Stomach (tissue), 9 donors: ENCODE results near the gene MATN1. TPM values are rescaled to one million over a fixed set of nuclear protein-coding genes. Genes with fewer than 3 reads are reported as not detected.
A peak's percentile ranks its signal among the peaks of the same experiment; 100 is the strongest.

Source experiments
- DNase-seq, 2 donors: peaks; one replicate each; pipeline versions ENCODE4 v3.0.0 to v3.0.0-alpha.2; 2013 to 2019
- H3K27ac ChIP-seq, 5 donors: fragments of 200-600 bp in 4 of 5; sonication (generic) in 4 of 5; one replicate each; pipeline ENCODE4 v1.5.1; 2013 to 2019; ENCODE audit warnings: mild to moderate bottlenecking in 1 of 5, moderate library complexity in 1 of 5
- H3K27me3 ChIP-seq, 3 donors: fragments of 200-600 bp; sonication (generic); one replicate each; pipeline ENCODE4 v1.5.1; 2017 to 2019; ENCODE audit warnings: mixed run types in 1 of 3
- H3K36me3 ChIP-seq, 4 donors: fragments of 200-600 bp; sonication (generic); 1 replicate in 3 of 4; 2 replicates in 1 of 4; pipeline ENCODE4 v1.5.1; 2016 to 2019
- H3K4me1 ChIP-seq, 4 donors: fragments of 200-600 bp; sonication (generic); one replicate each; pipeline ENCODE4 v1.5.1; 2016 to 2019
- H3K4me3 ChIP-seq, 4 donors: fragments of 200-600 bp; sonication (generic) in 3 of 4; one replicate each; pipeline ENCODE4 v1.5.1; 2016 to 2019; ENCODE audit warnings: mild to moderate bottlenecking in 1 of 4
- H3K9me3 ChIP-seq, 4 donors: fragments of 200-600 bp; sonication (generic); one replicate each; pipeline ENCODE4 v1.5.1; 2016 to 2019
- EP300 ChIP-seq: sonication (generic); formaldehyde crosslinking; IDR thresholded peaks from one replicate; pipeline ENCODE4 v1.6.1; 2017; ENCODE audit warnings: antibody characterized with exemption
- POLR2A ChIP-seq, 4 donors: fragments of 450-650 bp; IDR thresholded peaks; one replicate each; pipeline ENCODE4 v1.6.1; 2016; ENCODE audit warnings: antibody characterized with exemption in 4 of 4, control low read depth in 2 of 4, mild to moderate bottlenecking in 1 of 4, moderate library complexity in 1 of 4
- POLR2AphosphoS5 ChIP-seq, 3 donors: sonication (generic); formaldehyde crosslinking; IDR thresholded peaks; one replicate each; pipeline ENCODE4 v1.6.1; 2016; ENCODE audit warnings: antibody characterized with exemption in 3 of 3
- WGBS, 5 donors: extraction: QIAGEN DNeasy Blood & Tissue Kit in 3 of 5; methylation state at CpG; one replicate each; pipeline versions ENCODE4 v1.1.5 to v1.1.7; 2013 to 2018; 5-methylcytosine and 5-hydroxymethylcytosine counted together
- intact Hi-C: fragments of 100-400 bp; cut with DNase I; formaldehyde crosslinking; loops from one replicate; pipeline ENCODE4 v1.15.1; 2023; ENCODE audit warnings: low total_unique reads
- polyA plus RNA-seq, 3 donors: library from polyadenylated mRNA; stranded (reverse); fragments of 200-250 nt; gene quantifications; one replicate each; pipeline ENCODE4 v1.2.3, GENCODE V29; 2013
- total RNA-seq, 5 donors: library from RNA; depleted of rRNA; stranded (reverse); fragments of >200 nt; gene quantifications; one replicate each; pipeline versions ENCODE4 v1.1.0 to v1.2.3, GENCODE V29; 2014 to 2016
- TF ChIP-seq, protein P1 (sequence below), 7 experiments: fragments of 450-650 bp in 4 of 7; fragments of 200-600 bp in 3 of 7; sonication (generic) in 3 of 7; IDR thresholded peaks; one replicate each; pipeline ENCODE4 v1.5.1; 2016 to 2019; ENCODE audit warnings: antibody characterized with exemption in 7 of 7, control low read depth in 2 of 7, mild to moderate bottlenecking in 1 of 7
- donor health status: healthy with polysubstance abuse.
- donor health status: Bipolar disorder and iron deficiency.
- donor health status: healthy.

Gene MATN1
- total and polyA plus RNA-seq, 8 donors = 1.7 TPM; not detected in 7

DNA sequence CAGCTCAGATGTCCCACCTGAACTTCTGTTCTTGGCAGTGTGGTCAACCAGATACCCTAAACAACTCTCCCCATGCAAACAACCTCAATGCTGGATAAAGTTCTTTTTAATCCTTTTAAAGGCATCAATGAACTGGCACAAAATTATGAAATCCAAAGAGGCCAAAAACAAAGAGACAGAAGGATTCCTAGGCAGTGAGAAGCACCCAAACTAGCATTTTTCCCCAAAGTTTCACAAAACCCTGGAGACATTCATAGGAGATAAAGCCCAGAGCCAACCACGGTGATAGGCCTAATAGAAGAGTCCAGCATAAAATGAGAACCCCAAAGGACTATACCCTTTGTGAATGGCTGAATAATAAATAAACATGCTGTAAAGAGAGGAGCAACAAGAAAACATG is 50.7 kb downstream of the MATN1 start:
- TF ChIP-seq POLR2A (IDR thresholded peaks at IDR 0.05) = no peak
- TF ChIP-seq POLR2AphosphoS5 (IDR thresholded peaks at IDR 0.05) = no peak
- TF ChIP-seq, protein P1, sequence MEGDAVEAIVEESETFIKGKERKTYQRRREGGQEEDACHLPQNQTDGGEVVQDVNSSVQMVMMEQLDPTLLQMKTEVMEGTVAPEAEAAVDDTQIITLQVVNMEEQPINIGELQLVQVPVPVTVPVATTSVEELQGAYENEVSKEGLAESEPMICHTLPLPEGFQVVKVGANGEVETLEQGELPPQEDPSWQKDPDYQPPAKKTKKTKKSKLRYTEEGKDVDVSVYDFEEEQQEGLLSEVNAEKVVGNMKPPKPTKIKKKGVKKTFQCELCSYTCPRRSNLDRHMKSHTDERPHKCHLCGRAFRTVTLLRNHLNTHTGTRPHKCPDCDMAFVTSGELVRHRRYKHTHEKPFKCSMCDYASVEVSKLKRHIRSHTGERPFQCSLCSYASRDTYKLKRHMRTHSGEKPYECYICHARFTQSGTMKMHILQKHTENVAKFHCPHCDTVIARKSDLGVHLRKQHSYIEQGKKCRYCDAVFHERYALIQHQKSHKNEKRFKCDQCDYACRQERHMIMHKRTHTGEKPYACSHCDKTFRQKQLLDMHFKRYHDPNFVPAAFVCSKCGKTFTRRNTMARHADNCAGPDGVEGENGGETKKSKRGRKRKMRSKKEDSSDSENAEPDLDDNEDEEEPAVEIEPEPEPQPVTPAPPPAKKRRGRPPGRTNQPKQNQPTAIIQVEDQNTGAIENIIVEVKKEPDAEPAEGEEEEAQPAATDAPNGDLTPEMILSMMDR (IDR thresholded peaks at IDR 0.05) = no peak
- no peak for TF ChIP-seq EP300
- Histone ChIP-seq H3K27ac (no peak overlapping the region), H3K27me3 (peaks cover 0 to 21% (median 0%) of the 10 kb centered on the region in 3 donors), H3K4me3 (no peak overlapping the region), H3K9me3 (peaks cover 0 to 14% (median 9%) of the 10 kb centered on the region in 4 donors), H3K4me1 (no peaks in the 10 kb centered on the region), H3K36me3 (no peaks in the 10 kb centered on the region)
- 88 to 94% (median 93%) methylated on average over 1 of the region's 1 CpG for WGBS, 5 donors
- DNase-seq = no peak
- intact Hi-C loops = no loop called here

DNA sequence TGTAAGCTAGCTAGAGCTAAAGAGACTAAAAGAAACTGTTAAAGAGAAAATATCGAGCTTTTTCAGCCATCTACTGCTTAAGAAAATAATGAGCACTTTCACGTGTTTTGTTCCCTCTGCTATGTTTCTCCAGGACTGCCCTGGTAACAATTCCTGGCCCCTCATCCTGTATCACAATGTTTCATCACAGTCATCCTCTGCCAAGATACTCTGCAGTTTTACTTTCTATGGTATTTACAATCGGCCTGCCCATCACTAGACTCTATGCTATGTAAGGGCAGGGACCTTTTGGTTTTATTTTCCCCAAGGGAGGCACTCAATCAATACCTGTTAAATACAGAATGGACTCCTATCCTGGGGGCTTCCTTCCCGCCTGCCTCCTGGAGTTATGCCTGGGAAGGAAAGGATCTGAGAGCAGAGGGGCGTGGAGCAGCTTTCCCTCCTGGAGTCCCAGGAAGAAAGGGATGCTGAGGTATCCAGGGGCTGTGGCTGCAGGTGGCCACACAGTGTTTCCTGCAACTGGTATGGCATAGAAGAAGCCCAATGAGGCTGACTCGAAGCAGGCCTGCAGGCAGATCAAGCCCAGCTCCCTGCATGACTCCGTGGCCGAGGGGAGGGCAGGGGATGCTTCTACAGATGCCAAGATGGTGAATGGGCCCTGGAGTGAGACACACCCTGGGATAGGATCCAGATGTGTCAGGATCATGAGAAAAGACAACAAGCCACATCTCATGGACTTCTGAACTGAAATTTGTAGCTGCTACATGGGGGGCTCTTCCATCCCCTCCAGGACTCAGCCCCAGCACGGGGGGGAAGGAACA is 52.9 kb downstream of the MATN1 start:
- intact Hi-C loops = no loop called here
- Histone ChIP-seq H3K27me3 (peaks cover 0 to 21% (median 0%) of the 10 kb centered on the region in 3 donors), H3K36me3 (no peaks in the 10 kb centered on the region), H3K4me3 (no peak overlapping the region), H3K4me1 (no peaks in the 10 kb centered on the region), H3K9me3 (peaks cover 0 to 10% (median 4%) of the 10 kb centered on the region in 4 donors), H3K27ac (no peak overlapping the region)
- TF ChIP-seq POLR2A (IDR thresholded peaks at IDR 0.05) = no peak
- 59 to 65% (median 61%) methylated on average over 8 to 9 of the region's 9 CpGs for WGBS, 5 donors
- DNase-seq = no peak

DNA sequence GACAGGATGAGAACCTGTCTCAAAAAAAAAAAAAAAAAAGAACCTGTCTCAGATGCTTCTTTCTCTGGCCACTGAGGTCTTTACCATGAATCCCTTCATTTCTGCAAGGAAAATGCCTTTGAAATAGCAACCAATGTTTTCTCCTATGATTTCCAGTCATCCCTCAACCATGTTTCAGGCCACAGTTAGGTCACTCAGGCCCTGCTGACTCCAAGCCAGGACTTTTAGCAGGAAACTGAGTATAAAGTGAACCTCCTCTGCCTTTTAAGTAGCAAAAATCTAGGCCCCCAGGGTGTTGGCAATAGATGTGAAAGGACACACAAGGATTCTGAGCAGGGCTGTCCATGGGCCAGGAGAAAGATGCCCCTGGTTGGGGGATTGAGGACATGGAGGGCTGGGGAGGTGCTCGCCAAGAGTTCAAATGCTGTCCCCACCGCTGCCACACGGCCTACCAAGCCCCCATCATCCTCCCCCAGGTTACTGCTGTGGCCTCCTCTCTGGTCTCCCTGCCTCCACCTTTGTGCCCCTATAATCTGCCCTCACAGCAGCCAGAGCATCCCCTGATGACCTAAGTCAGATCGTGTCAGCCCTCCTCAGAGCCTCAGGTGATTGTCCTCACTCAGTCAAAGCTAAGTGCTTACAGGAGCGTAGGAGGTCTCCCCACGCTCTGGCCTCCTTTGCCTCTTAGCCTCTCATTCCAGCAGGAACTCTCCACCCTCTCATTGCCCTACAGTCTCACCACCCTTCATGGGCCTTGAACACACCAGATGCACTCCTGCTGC is 54.6 kb downstream of the MATN1 start:
- H3K27ac ChIP-seq = no peak overlapping the region
- H3K27me3 ChIP-seq = peaks cover 0 to 21% (median 0%) of the 10 kb centered on the region in 3 donors
- no peak for TF ChIP-seq EP300
- TF ChIP-seq, protein P1 (IDR thresholded peaks at IDR 0.05) = no peak
- TF ChIP-seq POLR2A (IDR thresholded peaks at IDR 0.05) = no peak
- no peak for TF ChIP-seq POLR2AphosphoS5 (IDR thresholded peaks at IDR 0.05)

DNA sequence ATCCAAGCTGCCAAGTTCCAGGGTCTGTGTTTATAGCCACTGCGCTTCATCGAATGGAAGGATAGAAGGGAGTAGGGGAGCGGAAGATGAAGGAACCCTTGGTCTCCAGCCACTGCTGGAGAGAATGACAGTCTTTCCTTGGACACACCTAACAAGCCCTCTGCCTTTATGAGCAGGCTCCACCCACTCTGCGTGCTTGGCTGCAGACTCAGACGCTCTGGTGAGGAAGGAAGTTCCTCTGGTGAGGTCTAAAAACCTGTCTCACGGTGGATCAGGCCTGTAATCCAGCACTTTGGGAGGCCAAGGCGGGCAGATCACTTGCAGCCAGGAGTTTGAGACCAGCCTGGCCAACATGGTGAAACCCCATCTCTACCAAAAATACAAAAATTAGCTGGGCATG is 55.4 kb downstream of the MATN1 start:
- TF ChIP-seq, protein P1 (IDR thresholded peaks at IDR 0.05) = no peak
- TF ChIP-seq EP300 (no peak), POLR2A (IDR thresholded peaks at IDR 0.05) (no peak), POLR2AphosphoS5 (IDR thresholded peaks at IDR 0.05) (no peak)
- Histone ChIP-seq H3K9me3 (peaks cover 0 to 2% (median 0%) of the 10 kb centered on the region in 4 donors), H3K4me1 (no peaks in the 10 kb centered on the region), H3K4me3 (no peak overlapping the region), H3K27ac (no peak overlapping the region), H3K27me3 (peaks cover 0 to 21% (median 0%) of the 10 kb centered on the region in 3 donors), H3K36me3 (no peaks in the 10 kb centered on the region)
- peak; percentile 32 to 48 for DNase-seq
- whole genome bisulfite sequencing, 5 donors = 47 to 57% (median 50%) methylated on average over 7 of the region's 7 CpGs
- intact Hi-C loops = no loop called here

More for the DNA sequence above, 54.6 kb downstream of the MATN1 start:
- no peaks in the 10 kb centered on the region for H3K4me1 ChIP-seq
- no peak for DNase-seq
- 87 to 96% (median 93%) methylated on average over 6 of the region's 6 CpGs for WGBS, 5 donors
- no peaks in the 10 kb centered on the region for H3K36me3 ChIP-seq
- no peak overlapping the region for H3K4me3 ChIP-seq
- peaks cover 0 to 9% (median 3%) of the 10 kb centered on the region in 4 donors for H3K9me3 ChIP-seq
- intact Hi-C loops = no loop called here
